GM12801 (cell line): ENCODE measurements around the gene KCNJ1.

Experiments
- TF ChIP-seq, protein P1 (sequence below): IDR thresholded peaks from one replicate; pipeline ENCODE4 v1.5.1; 2011; ENCODE audit warnings: control low read depth; ENCODE audit not compliant: insufficient read length; ENCODE audit errors: extremely low read depth

KCNJ1 gene

GRCh38 chr11:128813729-128814128, 53.4 kb downstream of the KCNJ1 start:
- TF ChIP-seq, protein P1, sequence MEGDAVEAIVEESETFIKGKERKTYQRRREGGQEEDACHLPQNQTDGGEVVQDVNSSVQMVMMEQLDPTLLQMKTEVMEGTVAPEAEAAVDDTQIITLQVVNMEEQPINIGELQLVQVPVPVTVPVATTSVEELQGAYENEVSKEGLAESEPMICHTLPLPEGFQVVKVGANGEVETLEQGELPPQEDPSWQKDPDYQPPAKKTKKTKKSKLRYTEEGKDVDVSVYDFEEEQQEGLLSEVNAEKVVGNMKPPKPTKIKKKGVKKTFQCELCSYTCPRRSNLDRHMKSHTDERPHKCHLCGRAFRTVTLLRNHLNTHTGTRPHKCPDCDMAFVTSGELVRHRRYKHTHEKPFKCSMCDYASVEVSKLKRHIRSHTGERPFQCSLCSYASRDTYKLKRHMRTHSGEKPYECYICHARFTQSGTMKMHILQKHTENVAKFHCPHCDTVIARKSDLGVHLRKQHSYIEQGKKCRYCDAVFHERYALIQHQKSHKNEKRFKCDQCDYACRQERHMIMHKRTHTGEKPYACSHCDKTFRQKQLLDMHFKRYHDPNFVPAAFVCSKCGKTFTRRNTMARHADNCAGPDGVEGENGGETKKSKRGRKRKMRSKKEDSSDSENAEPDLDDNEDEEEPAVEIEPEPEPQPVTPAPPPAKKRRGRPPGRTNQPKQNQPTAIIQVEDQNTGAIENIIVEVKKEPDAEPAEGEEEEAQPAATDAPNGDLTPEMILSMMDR = no peak

GRCh38 chr11:128810784-128811514, 56.1 kb downstream of the KCNJ1 start:
- TF ChIP-seq, protein P1 = no peak

DNA sequence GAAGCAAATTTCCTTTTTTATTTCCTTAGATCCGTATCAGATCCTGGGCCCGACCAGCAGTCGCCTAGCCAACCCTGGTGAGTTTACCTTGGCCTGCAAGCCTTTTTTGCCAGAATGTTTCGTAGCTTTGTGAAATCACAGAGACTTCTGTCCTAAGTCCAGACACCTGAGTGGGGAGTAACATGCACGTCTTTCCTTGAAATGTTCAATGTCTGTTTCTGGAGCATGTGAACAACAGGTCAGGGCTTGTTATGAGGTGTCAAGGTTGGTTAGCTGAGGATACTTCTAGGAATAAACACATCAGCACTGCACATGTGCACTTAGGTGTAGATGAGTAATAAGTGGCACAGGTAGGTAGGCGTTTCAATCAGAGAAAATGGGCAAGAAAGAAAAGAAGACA, 58.0 kb downstream of the KCNJ1 start:
- TF ChIP-seq, protein P1 = no peak

DNA sequence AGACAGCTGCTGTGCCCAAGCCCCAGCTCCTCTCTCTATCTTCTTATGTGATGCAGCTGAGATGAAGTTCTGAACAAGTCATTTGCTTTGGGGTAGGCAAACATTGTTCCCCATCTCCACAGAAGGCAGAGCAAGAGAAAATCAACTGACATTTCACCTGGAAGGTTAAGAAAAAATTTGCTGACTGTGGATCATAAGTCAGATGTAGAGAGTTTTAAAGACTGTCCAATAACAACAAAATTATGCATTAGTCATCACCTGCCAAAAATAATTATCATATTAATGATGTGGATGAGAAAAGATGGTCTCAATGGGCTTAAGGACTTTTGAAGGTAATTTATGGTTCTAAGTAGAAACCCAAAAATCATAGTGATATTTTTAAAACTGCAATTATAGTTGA, 59.2 kb downstream of the KCNJ1 start:
- TF ChIP-seq, protein P1 = no peak

DNA sequence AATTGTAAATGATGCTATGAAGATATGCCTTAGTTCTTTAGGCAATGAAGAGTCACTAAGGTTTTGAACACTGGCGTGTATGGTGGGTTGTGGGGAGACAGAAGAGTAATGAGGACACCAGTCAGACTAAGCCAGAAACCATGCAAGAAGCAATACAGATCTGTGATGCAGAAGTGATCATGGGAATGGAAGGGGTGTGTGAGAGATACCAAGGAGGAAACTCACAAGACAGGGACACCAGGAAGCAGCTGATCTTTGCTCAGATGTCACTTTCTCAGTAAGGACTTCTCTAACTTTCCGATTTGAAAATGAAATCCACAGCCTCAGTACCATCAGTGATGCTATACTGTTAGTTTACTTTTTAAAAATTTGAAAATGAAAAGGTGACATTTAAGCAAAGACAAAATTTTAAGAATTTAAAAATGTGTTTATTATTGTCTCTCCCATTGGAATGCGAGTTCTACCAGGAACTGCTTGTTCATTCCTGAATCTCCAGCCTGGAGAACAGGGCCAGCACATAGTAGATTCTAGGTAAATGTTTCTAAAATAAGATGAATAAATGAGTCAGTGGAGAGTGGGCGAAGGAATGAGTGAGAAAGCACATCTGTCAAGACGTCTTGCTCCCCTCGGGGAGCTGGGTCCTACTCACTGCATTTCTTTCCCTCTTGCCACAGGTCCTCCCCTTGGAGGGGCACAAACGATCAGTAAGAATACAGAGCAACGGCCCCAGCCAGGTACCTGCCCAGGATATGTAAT, 60.4 kb downstream of the KCNJ1 start:
- TF ChIP-seq, protein P1 = no peak

DNA sequence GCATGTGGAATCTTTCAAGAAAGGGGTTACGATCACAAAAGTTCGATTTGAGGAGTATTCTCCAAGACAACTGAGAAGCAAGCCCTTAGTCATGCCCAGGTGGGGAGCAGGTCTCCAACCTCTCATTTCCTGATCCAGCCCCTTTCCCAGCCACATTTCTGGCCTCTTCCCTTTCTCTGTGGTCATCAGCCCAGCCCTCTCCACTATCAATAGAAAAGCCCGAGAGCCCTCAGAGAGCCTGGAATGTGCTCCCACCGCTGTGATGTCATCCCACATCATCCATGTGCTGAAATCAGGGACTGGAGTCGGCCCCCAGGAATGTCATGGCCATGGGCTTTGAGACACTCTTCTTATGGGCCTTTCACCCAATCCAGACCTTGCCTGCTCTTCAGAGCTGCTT, 62.6 kb downstream of the KCNJ1 start:
- TF ChIP-seq, protein P1 = no peak

- TF ChIP-seq, protein P1 = no peak
Measured at GRCh38 chr11:128803449-128804245, 63.4 kb downstream of the KCNJ1 start.
